ENCODE measurements around the gene CDCA3. TPM values are rescaled to one million over a fixed set of nuclear protein-coding genes. Genes with fewer than 3 reads are reported as not detected.

CDCA3 gene
- polyA plus RNA-seq, 10 donors: 14.1 to 25.5 (median 19.5) TPM

GRCh38 chr12:6822426-6823135 is 28.5 kb downstream of the CDCA3 start:
- no peak for DNase-seq

GRCh38 chr12:6821591-6822425 is 29.3 kb downstream of the CDCA3 start, which contains the start of gene GPR162:
Gene GPR162 (plus strand): TSS chr12:6821821. CDS start chr12:6823899, 2,078 bp downstream.
- DNase-seq: peak in 2 of 3 donors; percentile 78 to 93

- DNase-seq: no peak
These were observed 30.9 kb downstream of the CDCA3 start for GRCh38 chr12:6820166-6820565.

DNA sequence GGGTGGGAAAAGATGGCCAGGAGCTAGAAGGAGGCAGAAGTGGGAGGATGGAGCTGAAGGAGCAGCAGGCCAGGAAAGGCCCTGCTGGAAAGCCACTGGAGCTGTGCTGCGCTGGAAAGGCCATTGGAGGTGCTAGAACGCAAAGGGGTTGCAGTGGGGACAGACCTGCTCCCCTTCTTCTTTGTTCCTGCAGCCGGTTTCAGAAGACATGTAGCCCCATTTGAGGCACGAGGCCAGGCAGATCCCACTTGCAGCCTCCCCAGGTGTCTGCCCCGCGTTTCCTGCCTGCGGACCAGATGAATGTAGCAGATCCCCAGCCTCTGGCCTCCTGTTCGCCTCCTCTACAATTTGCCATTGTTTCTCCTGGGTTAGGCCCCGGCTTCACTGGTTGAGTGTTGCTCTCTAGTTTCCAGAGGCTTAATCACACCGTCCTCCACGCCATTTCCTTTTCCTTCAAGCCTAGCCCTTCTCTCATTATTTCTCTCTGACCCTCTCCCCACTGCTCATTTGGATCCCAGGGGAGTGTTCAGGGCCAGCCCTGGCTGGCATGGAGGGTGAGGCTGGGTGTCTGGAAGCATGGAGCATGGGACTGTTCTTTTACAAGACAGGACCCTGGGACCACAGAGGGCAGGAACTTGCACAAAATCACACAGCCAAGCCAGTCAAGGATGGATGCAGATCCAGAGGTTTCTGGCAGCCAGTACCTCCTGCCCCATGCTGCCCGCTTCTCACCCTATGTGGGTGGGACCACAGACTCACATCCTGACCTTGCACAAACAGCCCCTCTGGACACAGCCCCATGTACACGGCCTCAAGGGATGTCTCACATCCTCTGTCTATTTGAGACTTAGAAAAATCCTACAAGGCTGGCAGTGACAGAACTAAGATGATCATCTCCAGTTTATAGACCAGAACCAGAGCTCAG is 31.7 kb downstream of the CDCA3 start:
- no peak for DNase-seq

GRCh38 chr12:6818645-6819044 is 32.4 kb downstream of the CDCA3 start:
- no peak for DNase-seq

GRCh38 chr12:6818222-6818621 is 32.9 kb downstream of the CDCA3 start:
- no peak for DNase-seq

DNA sequence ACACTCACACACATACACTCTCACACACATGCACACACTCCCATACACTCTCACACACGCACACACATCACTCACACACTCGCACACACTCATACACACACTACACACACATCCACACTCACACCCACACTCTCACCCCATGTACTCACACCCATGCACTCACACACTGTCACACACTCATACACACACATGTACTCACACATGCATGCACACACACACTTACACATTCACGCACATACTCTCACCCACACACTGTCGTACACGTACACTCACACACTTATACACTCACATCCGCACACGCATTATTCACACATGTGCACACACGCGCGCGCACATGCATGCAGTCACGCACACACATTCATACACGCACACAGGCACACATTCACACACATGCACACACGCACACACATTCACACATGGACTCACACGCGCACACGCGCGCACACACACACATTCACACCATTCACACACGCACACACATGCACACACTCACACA is 33.4 kb downstream of the CDCA3 start:
- no peak for DNase-seq

- no peak for DNase-seq
These were observed 34.0 kb downstream of the CDCA3 start for GRCh38 chr12:6817098-6817497.

DNA sequence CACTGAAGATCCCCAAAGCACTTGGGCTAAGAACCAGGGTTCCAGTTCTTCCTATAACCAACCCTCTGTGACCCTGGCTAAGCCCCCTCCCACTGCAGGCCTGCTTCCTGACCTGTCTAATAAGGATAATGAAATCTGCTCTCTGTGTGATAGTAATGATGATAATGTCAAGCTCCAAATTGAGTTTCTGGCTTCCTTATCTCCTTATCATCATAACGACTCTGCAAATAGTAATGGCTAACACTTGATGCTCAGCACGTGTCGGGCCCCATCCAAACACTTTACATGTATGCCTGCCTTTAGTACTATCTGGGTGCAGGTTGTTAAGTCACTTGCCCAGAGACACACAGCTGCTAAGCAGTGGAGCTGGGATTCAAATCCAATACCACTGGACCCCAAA is 34.5 kb downstream of the CDCA3 start:
- DNase-seq: no peak

GRCh38 chr12:6813363-6813762 is 37.7 kb downstream of the CDCA3 start:
- DNase-seq: no peak

DNA sequence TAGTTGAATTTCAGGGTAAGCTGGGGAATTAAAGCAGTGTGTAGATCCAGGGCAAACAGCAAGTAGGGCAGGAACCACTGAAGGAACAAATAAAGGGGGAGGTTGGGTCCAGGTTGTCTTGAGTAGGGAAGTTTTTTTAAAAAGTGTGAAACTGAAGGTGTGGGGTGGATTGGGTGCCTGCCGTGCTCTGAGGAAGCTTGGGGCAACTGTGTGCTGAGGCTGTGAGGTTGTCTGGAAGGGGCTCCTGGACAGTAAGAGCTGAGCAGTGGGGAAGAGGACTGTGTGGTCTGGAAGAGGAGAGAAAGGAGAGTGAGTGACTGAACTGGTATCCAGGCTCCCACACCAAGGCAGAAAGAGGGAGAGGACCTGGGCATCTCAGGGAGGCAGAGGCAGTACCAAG is 40.3 kb downstream of the CDCA3 start:
- DNase-seq: no peak

GRCh38 chr12:6809056-6809455 is 42.0 kb downstream of the CDCA3 start:
- DNase-seq: no peak

GRCh38 chr12:6807170-6807569 is 43.9 kb downstream of the CDCA3 start:
- no peak for DNase-seq

GRCh38 chr12:6799147-6799546 is 51.9 kb downstream of the CDCA3 start:
- no peak for DNase-seq

Other genes with a start within 250 kb of the CDCA3 start
- gene CHD4, start 243.9 kb downstream of the CDCA3 start, polyA plus RNA-seq (ENCODE audit: insufficient read length in 10 of 10): 100 to 1,000 TPM; 125 to 170 (median 147) TPM
- gene LPAR5, start 215.3 kb downstream of the CDCA3 start, polyA plus RNA-seq (ENCODE audit: insufficient read length in 10 of 10): 1 to 10 TPM in 9 of 10 donors, under 1 TPM in 1; 0.99 to 2.3 (median 1.5) TPM
- 1 to 10 TPM; 2.1 to 3.8 (median 2.5) TPM for gene ACRBP, start 203.9 kb downstream of the CDCA3 start, polyA plus RNA-seq (ENCODE audit: insufficient read length in 10 of 10)
- gene ING4, start 188.2 kb downstream of the CDCA3 start, polyA plus RNA-seq (ENCODE audit: insufficient read length in 10 of 10): 10 to 100 TPM; 43.7 to 54.1 (median 48.9) TPM
- gene ZNF384, start 161.9 kb downstream of the CDCA3 start, polyA plus RNA-seq (ENCODE audit: insufficient read length in 10 of 10): 10 to 100 TPM; 40.6 to 62.3 (median 47.0) TPM
- gene PIANP, start 150.5 kb downstream of the CDCA3 start, polyA plus RNA-seq (ENCODE audit: insufficient read length in 10 of 10): 1 to 10 TPM; 2.6 to 7.0 (median 4.4) TPM
- 10 to 100 TPM; 55.6 to 66.6 (median 61.9) TPM for gene COPS7A, start 127.2 kb downstream of the CDCA3 start, polyA plus RNA-seq (ENCODE audit: insufficient read length in 10 of 10)
- gene MLF2, start 98.1 kb downstream of the CDCA3 start, polyA plus RNA-seq (ENCODE audit: insufficient read length in 10 of 10): 100 to 1,000 TPM; 114 to 157 (median 128) TPM
- 100 to 1,000 TPM; 245 to 421 (median 350) TPM for gene PTMS, start 84.9 kb downstream of the CDCA3 start, polyA plus RNA-seq (ENCODE audit: insufficient read length in 10 of 10)
- 1 to 10 TPM in 1 of 10 donors, under 1 TPM in 9; 0.30 to 1.2 (median 0.53) TPM for gene LAG3, start 78.8 kb downstream of the CDCA3 start, polyA plus RNA-seq (ENCODE audit: insufficient read length in 10 of 10)
- 10 to 100 TPM in 2 of 10 donors, 1 to 10 TPM in 8; 5.9 to 15.5 (median 7.7) TPM for gene CD4, start 61.8 kb downstream of the CDCA3 start, polyA plus RNA-seq (ENCODE audit: insufficient read length in 10 of 10)
- 10 to 100 TPM; 15.3 to 27.6 (median 17.9) TPM for gene GPR162, start 29.5 kb downstream of the CDCA3 start, polyA plus RNA-seq (ENCODE audit: insufficient read length in 10 of 10)
- gene P3H3, start 22.9 kb downstream of the CDCA3 start, polyA plus RNA-seq (ENCODE audit: insufficient read length in 10 of 10): 10 to 100 TPM; 32.6 to 62.7 (median 44.1) TPM
- gene GNB3, start 10.4 kb downstream of the CDCA3 start, polyA plus RNA-seq (ENCODE audit: insufficient read length in 10 of 10): 10 to 100 TPM; 10.3 to 40.0 (median 26.3) TPM
- 10 to 100 TPM; 46.9 to 67.1 (median 59.3) TPM for gene USP5, start 864 bp upstream of the CDCA3 start, polyA plus RNA-seq (ENCODE audit: insufficient read length in 10 of 10)
- 1,000 to 10,000 TPM in 3 of 10 donors, 100 to 1,000 TPM in 7; 716 to 1,072 (median 910) TPM for gene TPI1, start 16.2 kb upstream of the CDCA3 start, polyA plus RNA-seq (ENCODE audit: insufficient read length in 10 of 10)
- gene SPSB2, start 22.0 kb upstream of the CDCA3 start, polyA plus RNA-seq (ENCODE audit: insufficient read length in 10 of 10): 1 to 10 TPM; 2.5 to 7.0 (median 5.7) TPM
- gene LRRC23, start 53.5 kb upstream of the CDCA3 start, polyA plus RNA-seq (ENCODE audit: insufficient read length in 10 of 10): 10 to 100 TPM in 6 of 10 donors, 1 to 10 TPM in 4; 8.4 to 11.7 (median 10.2) TPM
- gene ENO2, start 63.3 kb upstream of the CDCA3 start, polyA plus RNA-seq (ENCODE audit: insufficient read length in 10 of 10): 10 to 100 TPM in 2 of 10 donors, 1 to 10 TPM in 8; 5.2 to 11.7 (median 8.4) TPM
- 10 to 100 TPM; 58.2 to 79.9 (median 68.1) TPM for gene ATN1, start 76.7 kb upstream of the CDCA3 start, polyA plus RNA-seq (ENCODE audit: insufficient read length in 10 of 10)
- gene RNU7-1, start 92.5 kb upstream of the CDCA3 start, polyA plus RNA-seq (ENCODE audit: insufficient read length in 10 of 10): not detected
- gene C12orf57, start 92.7 kb upstream of the CDCA3 start, polyA plus RNA-seq (ENCODE audit: insufficient read length in 10 of 10): 100 to 1,000 TPM; 120 to 180 (median 152) TPM
- gene PTPN6, start 100.1 kb upstream of the CDCA3 start, polyA plus RNA-seq (ENCODE audit: insufficient read length in 10 of 10): 10 to 100 TPM in 1 of 10 donors, 1 to 10 TPM in 9; 4.3 to 10.6 (median 6.6) TPM
- 100 to 1,000 TPM; 254 to 293 (median 280) TPM for gene PHB2, start 119.4 kb upstream of the CDCA3 start, polyA plus RNA-seq (ENCODE audit: insufficient read length in 10 of 10)
- 10 to 100 TPM; 27.1 to 38.6 (median 29.8) TPM for gene EMG1, start 119.6 kb upstream of the CDCA3 start, polyA plus RNA-seq (ENCODE audit: insufficient read length in 10 of 10)
- 10 to 100 TPM; 18.0 to 23.7 (median 20.7) TPM for gene LPCAT3, start 167.2 kb upstream of the CDCA3 start, polyA plus RNA-seq (ENCODE audit: insufficient read length in 10 of 10)
- 100 to 1,000 TPM in 2 of 10 donors, 10 to 100 TPM in 8; 65.9 to 107 (median 83.6) TPM for gene C1S, start 209.4 kb upstream of the CDCA3 start, polyA plus RNA-seq (ENCODE audit: insufficient read length in 10 of 10)
- 100 to 1,000 TPM in 2 of 10 donors, 10 to 100 TPM in 8; 80.3 to 122 (median 98.4) TPM for gene C1R, start 241.2 kb upstream of the CDCA3 start, polyA plus RNA-seq (ENCODE audit: insufficient read length in 10 of 10)

Data from muscle of back (tissue), 11 donors.